Tibial artery (tissue), 4 donors: Measurements from ENCODE around the gene NCKAP5.

Experiments
- DNase-seq, 2 donors: peaks; one replicate each; pipeline ENCODE4 v3.0.0-alpha.2; 2019
- H3K27ac ChIP-seq, 2 donors: fragments of 200-600 bp; sonication (generic) in 1 of 2; 1 replicate in 1 of 2; 2 replicates in 1 of 2; pipeline ENCODE4 v1.5.1; 2018 to 2019; ENCODE audit warnings: mild to moderate bottlenecking in 1 of 2
- H3K27me3 ChIP-seq, 2 donors: fragments of 200-600 bp; sonication (generic) in 1 of 2; one replicate each; pipeline versions ENCODE4 v1.5.1 to v1.6.0; 2016 to 2019
- H3K36me3 ChIP-seq, 3 donors: fragments of 200-600 bp; sonication (generic) in 2 of 3; one replicate each; pipeline ENCODE4 v1.5.1; 2016 to 2019; ENCODE audit warnings: mild to moderate bottlenecking in 2 of 3
- H3K4me1 ChIP-seq, 4 donors: fragments of 200-600 bp; sonication (generic) in 2 of 4; 1 replicate in 3 of 4; 2 replicates in 1 of 4; pipeline ENCODE4 v1.5.1; 2016 to 2019
- H3K4me3 ChIP-seq, 2 donors: fragments of 200-600 bp; sonication (generic) in 1 of 2; 1 replicate in 1 of 2; 2 replicates in 1 of 2; pipeline ENCODE4 v1.5.1; 2018 to 2019; ENCODE audit warnings: mild to moderate bottlenecking in 2 of 2
- H3K9me3 ChIP-seq, 3 donors: fragments of 200-600 bp; sonication (generic) in 1 of 3; one replicate each; pipeline ENCODE4 v1.5.1; 2016 to 2019
- intact Hi-C: fragments of 100-400 bp; cut with DNase I; formaldehyde crosslinking; loops from one replicate; pipeline ENCODE4 v1.15.0; 2023; ENCODE audit warnings: low total_unique reads
- TF ChIP-seq, protein P1 (sequence below), 2 experiments: fragments of 200-600 bp in 1 of 2; fragments of 450-650 bp in 1 of 2; IDR thresholded peaks; one replicate each; pipeline ENCODE4 v1.5.1; 2017 to 2019; ENCODE audit warnings: antibody characterized with exemption in 2 of 2, mild to moderate bottlenecking in 1 of 2, moderate library complexity in 1 of 2

NCKAP5 gene

DNA sequence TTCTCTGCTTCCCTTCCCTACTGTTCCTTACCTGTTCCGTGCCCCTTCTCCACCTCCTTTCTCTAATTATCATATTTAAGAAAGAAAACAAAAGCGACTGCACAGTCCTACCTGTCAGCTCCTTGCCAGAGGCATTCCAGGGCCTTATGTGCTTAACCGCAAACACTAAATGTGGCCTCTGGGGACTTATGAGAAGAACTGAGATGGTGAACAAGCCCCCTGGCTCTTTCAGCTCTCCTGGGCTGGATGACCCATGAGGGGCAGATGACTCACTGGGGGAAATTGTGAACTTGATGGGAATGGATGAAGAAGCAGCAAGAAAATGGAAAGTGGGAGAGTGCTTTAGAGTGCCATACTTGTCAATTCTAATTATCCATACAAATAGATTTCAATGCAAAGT is 792.0 kb downstream of the NCKAP5 start:
- Histone ChIP-seq H3K9me3 (no peaks in the 10 kb centered on the region), H3K4me3 (no peak overlapping the region), H3K27ac (no peak overlapping the region), H3K27me3 (no peaks in the 10 kb centered on the region), H3K4me1 (no peaks in the 10 kb centered on the region), H3K36me3 (no peaks in the 10 kb centered on the region)
- TF ChIP-seq, protein P1, sequence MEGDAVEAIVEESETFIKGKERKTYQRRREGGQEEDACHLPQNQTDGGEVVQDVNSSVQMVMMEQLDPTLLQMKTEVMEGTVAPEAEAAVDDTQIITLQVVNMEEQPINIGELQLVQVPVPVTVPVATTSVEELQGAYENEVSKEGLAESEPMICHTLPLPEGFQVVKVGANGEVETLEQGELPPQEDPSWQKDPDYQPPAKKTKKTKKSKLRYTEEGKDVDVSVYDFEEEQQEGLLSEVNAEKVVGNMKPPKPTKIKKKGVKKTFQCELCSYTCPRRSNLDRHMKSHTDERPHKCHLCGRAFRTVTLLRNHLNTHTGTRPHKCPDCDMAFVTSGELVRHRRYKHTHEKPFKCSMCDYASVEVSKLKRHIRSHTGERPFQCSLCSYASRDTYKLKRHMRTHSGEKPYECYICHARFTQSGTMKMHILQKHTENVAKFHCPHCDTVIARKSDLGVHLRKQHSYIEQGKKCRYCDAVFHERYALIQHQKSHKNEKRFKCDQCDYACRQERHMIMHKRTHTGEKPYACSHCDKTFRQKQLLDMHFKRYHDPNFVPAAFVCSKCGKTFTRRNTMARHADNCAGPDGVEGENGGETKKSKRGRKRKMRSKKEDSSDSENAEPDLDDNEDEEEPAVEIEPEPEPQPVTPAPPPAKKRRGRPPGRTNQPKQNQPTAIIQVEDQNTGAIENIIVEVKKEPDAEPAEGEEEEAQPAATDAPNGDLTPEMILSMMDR (IDR thresholded peaks at IDR 0.05), result no peak
- intact Hi-C loops, result no loop called here
- DNase-seq, result no peak

DNA sequence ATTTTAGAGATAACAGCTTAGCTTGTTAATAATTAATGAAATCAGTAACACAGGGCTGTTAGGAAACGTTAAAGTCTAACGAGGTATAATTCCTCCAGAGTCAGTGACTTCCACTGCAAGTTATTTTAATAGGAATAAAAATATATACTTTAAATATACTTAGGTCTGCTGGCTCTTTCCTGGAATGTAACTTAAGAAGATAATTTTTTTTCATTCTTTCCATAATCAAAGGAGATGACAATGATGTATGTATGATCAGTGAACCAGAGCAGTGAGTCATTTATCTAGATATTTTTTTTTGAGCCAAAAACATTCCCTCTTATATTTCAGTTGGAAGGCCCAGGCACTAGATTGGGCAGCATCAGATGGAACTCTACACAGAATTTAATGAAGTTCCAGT is 794.1 kb downstream of the NCKAP5 start:
- Histone ChIP-seq H3K27ac (no peak overlapping the region), H3K36me3 (no peaks in the 10 kb centered on the region), H3K27me3 (no peaks in the 10 kb centered on the region), H3K4me3 (no peak overlapping the region), H3K4me1 (no peaks in the 10 kb centered on the region), H3K9me3 (no peaks in the 10 kb centered on the region)
- DNase-seq, result no peak
- TF ChIP-seq, protein P1 (IDR thresholded peaks at IDR 0.05), result no peak
- intact Hi-C loops, result no loop called here

DNA sequence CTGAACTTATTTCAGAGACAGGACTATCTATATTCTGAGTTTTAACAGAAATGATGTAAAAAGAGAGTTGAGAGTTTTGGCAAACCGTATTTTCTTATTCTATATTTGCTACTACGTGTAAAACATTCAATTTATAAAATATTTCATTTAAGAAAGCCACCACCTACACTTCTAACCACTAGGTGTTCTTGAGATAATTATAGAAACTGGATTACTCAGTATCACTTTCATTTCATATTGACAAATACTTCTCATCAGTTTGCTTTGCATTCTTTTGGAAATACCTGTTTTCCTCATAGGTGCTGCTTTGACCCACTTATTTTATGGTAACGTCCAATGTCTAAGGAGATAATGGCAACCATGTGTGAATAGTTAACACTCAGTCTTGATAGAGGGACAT is 794.9 kb downstream of the NCKAP5 start:
- DNase-seq, result no peak
- no peaks in the 10 kb centered on the region for H3K27me3 ChIP-seq
- TF ChIP-seq, protein P1 (IDR thresholded peaks at IDR 0.05), result no peak
- H3K4me3 ChIP-seq, result no peak overlapping the region
- intact Hi-C loops, result no loop called here
- no peaks in the 10 kb centered on the region for H3K9me3 ChIP-seq
- H3K36me3 ChIP-seq, result no peaks in the 10 kb centered on the region
- H3K4me1 ChIP-seq, result no peaks in the 10 kb centered on the region
- H3K27ac ChIP-seq, result no peak overlapping the region

DNA sequence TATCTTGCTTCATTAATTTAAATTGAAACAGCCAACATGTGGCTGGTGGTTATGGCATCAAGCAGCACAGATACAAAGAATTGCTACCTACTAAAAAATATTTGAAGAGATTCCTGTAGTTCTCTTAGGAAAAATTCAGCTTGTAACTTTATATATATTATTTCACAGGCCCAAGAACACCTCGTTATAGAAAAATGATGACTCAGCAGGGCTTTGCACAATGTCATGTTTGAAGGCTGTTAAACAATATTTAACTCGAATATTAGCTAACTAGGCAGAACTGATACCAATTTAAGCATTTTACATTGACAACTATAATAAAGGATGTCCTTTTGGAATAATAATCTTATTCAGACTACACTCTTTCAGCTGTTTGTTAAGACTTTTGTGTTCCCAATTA is 795.9 kb downstream of the NCKAP5 start:
- Histone ChIP-seq H3K4me3 (no peak overlapping the region), H3K4me1 (no peaks in the 10 kb centered on the region), H3K27me3 (no peaks in the 10 kb centered on the region), H3K36me3 (no peaks in the 10 kb centered on the region), H3K27ac (no peak overlapping the region), H3K9me3 (no peaks in the 10 kb centered on the region)
- no peak for DNase-seq
- TF ChIP-seq, protein P1 (IDR thresholded peaks at IDR 0.05), result no peak
- intact Hi-C loops, result no loop called here

DNA sequence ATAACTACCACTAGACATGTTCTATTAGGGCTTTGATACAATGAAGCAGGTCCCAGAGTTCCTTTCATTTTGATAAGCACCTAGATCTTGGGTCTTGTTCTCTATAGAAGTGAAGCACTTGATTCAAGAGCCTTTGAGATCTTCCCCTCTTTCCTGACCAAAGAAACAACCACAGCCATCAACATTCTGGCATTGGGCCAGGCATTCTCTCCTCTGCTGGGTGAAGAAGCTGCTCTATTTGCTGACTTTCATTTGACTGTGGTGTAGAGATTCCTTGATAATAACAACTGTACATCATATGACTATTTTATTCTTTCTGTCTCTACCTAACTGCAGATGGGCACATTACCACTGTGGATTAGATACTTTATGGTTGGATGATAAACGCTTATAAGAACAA is 801.7 kb downstream of the NCKAP5 start:
- intact Hi-C loops, result no loop called here
- Histone ChIP-seq H3K27me3 (no peaks in the 10 kb centered on the region), H3K27ac (no peak overlapping the region), H3K4me1 (no peaks in the 10 kb centered on the region), H3K9me3 (no peaks in the 10 kb centered on the region), H3K36me3 (no peaks in the 10 kb centered on the region), H3K4me3 (no peak overlapping the region)
- TF ChIP-seq, protein P1 (IDR thresholded peaks at IDR 0.05), result no peak
- DNase-seq, result no peak

DNA sequence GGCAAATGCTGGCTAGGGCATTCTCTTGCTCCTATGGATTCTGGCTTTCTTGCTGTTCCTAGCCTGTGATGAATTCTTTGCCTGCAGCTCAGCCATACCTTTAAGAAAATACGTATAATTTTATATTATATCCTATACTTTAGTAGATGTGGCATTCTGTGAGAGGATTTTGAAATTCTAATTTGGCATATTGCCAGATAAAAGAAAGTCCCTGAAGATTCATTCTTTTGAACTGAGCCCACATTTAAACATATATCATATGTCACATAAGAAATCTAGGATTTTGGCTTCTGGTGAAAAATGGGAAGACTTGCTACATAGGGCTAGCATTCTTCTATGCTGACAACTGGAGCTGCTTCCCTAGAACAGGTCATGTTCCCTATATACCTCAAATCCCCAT is 806.8 kb downstream of the NCKAP5 start:
- no peaks in the 10 kb centered on the region for H3K9me3 ChIP-seq
- H3K36me3 ChIP-seq, result no peaks in the 10 kb centered on the region
- H3K4me1 ChIP-seq, result no peaks in the 10 kb centered on the region
- no peak for DNase-seq
- TF ChIP-seq, protein P1 (IDR thresholded peaks at IDR 0.05), result no peak
- intact Hi-C loops, result no loop called here
- no peak overlapping the region for H3K4me3 ChIP-seq
- H3K27me3 ChIP-seq, result no peaks in the 10 kb centered on the region
- no peak overlapping the region for H3K27ac ChIP-seq
